Sigmoid colon (tissue), 7 donors: ENCODE measurements around the gene TM9SF4. TPM values are rescaled to one million over a fixed set of nuclear protein-coding genes. Genes with fewer than 3 reads are reported as not detected.

Source experiments
- DNase-seq: peaks from one replicate; pipeline ENCODE4 v3.0.0-alpha.2; 2019
- H3K27ac ChIP-seq, 4 donors: fragments of 200-600 bp; sonication (generic); one replicate each; pipeline ENCODE4 v1.5.1; 2016 to 2019; ENCODE audit warnings: mild to moderate bottlenecking in 1 of 4
- H3K27me3 ChIP-seq, 3 donors: fragments of 200-600 bp; sonication (generic); one replicate each; pipeline ENCODE4 v1.5.1; 2019; ENCODE audit warnings: mild to moderate bottlenecking in 1 of 3
- H3K36me3 ChIP-seq, 4 donors: fragments of 200-600 bp; sonication (generic); one replicate each; pipeline ENCODE4 v1.5.1; 2016 to 2019
- H3K4me1 ChIP-seq, 4 donors: fragments of 200-600 bp; sonication (generic); one replicate each; pipeline ENCODE4 v1.5.1; 2017 to 2019
- H3K4me3 ChIP-seq, 4 donors: fragments of 200-600 bp; sonication (generic); one replicate each; pipeline ENCODE4 v1.5.1; 2017 to 2019; ENCODE audit warnings: mild to moderate bottlenecking in 2 of 4, moderate library complexity in 1 of 4
- H3K9me3 ChIP-seq, 4 donors: fragments of 200-600 bp in 3 of 4; sonication (generic) in 3 of 4; one replicate each; pipeline versions ENCODE4 v1.5.1 to v1.6.1; 2013 to 2019
- EP300 ChIP-seq, 4 donors: sonication (generic); formaldehyde crosslinking; IDR thresholded peaks; one replicate each; pipeline ENCODE4 v1.6.1; 2017; ENCODE audit warnings: antibody characterized with exemption in 4 of 4
- POLR2A ChIP-seq, 2 donors: fragments of 450-650 bp; IDR thresholded peaks; one replicate each; pipeline ENCODE4 v1.6.1; 2016; ENCODE audit warnings: antibody characterized with exemption in 2 of 2, mild to moderate bottlenecking in 2 of 2, moderate library complexity in 2 of 2
- POLR2AphosphoS5 ChIP-seq, 4 donors: sonication (generic); formaldehyde crosslinking; IDR thresholded peaks; one replicate each; pipeline ENCODE4 v1.6.1; 2017; ENCODE audit warnings: antibody characterized with exemption in 4 of 4
- WGBS, 2 donors: extraction: QIAGEN DNeasy Blood & Tissue Kit; methylation state at CpG; one replicate each; pipeline ENCODE4 v1.1.7; 2013; 5-methylcytosine and 5-hydroxymethylcytosine counted together
- intact Hi-C: fragments of 100-400 bp; cut with DNase I; formaldehyde crosslinking; loops from one replicate; pipeline ENCODE4 v1.15.1; 2023
- polyA plus RNA-seq, 3 donors: library from polyadenylated mRNA; stranded (reverse); fragments of 200-250 nt; gene quantifications; one replicate each; pipeline ENCODE4 v1.2.3, GENCODE V29; 2013
- total RNA-seq, 4 donors: library from RNA; depleted of rRNA; stranded (reverse); fragments of >200 nt; gene quantifications; one replicate each; pipeline ENCODE4 v1.1.0, GENCODE V29; 2016
- TF ChIP-seq, protein P1 (sequence below), 4 experiments: fragments of 450-650 bp in 3 of 4; fragments of 200-600 bp in 1 of 4; IDR thresholded peaks; one replicate each; pipeline ENCODE4 v1.5.1; 2016 to 2019; ENCODE audit warnings: antibody characterized with exemption in 4 of 4, mild to moderate bottlenecking in 3 of 4, moderate library complexity in 2 of 4
- donor health status: healthy with polysubstance abuse.
- donor health status: Bipolar disorder and iron deficiency.
- donor health status: healthy.

The TM9SF4 gene
- total and polyA plus RNA-seq, 7 donors: 6.6 to 38.3 (median 17.1) TPM

DNA sequence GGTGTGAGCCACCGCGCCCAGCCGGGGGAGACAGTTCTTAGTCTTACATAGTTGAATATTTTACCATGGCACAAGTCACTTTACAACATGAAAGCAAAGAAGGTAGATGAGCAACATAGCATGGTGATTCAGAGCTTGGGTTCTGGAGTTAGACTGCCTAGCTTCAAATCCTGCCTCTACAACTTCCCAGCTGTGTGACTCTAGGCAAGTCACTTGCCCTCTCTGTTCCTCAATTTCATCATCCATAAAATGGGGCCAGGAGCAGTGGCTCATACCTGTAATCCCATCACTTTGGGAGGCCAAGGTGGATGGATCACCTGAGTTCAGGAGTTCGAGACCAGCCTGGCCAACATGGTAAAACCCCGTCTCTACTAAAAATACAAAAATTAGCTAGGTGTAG lies 31.2 kb upstream of the TM9SF4 start:
- Histone ChIP-seq H3K27ac (no peak overlapping the region), H3K36me3 (no peaks in the 10 kb centered on the region), H3K4me3 (no peak overlapping the region), H3K9me3 (no peaks in the 10 kb centered on the region), H3K4me1 (no peaks in the 10 kb centered on the region), H3K27me3 (peaks cover 0 to 20% (median 0%) of the 10 kb centered on the region in 3 donors)
- DNase-seq: no peak
- TF ChIP-seq POLR2AphosphoS5 (IDR thresholded peaks at IDR 0.05): no peak
- TF ChIP-seq EP300 (IDR thresholded peaks at IDR 0.05): no peak
- no peak for TF ChIP-seq POLR2A (IDR thresholded peaks at IDR 0.05)
- TF ChIP-seq, protein P1, sequence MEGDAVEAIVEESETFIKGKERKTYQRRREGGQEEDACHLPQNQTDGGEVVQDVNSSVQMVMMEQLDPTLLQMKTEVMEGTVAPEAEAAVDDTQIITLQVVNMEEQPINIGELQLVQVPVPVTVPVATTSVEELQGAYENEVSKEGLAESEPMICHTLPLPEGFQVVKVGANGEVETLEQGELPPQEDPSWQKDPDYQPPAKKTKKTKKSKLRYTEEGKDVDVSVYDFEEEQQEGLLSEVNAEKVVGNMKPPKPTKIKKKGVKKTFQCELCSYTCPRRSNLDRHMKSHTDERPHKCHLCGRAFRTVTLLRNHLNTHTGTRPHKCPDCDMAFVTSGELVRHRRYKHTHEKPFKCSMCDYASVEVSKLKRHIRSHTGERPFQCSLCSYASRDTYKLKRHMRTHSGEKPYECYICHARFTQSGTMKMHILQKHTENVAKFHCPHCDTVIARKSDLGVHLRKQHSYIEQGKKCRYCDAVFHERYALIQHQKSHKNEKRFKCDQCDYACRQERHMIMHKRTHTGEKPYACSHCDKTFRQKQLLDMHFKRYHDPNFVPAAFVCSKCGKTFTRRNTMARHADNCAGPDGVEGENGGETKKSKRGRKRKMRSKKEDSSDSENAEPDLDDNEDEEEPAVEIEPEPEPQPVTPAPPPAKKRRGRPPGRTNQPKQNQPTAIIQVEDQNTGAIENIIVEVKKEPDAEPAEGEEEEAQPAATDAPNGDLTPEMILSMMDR (IDR thresholded peaks at IDR 0.05): no peak
- 86 to 95% methylated on average over 5 of the region's 5 CpGs for WGBS, 2 donors
- intact Hi-C loops: no loop called here

DNA sequence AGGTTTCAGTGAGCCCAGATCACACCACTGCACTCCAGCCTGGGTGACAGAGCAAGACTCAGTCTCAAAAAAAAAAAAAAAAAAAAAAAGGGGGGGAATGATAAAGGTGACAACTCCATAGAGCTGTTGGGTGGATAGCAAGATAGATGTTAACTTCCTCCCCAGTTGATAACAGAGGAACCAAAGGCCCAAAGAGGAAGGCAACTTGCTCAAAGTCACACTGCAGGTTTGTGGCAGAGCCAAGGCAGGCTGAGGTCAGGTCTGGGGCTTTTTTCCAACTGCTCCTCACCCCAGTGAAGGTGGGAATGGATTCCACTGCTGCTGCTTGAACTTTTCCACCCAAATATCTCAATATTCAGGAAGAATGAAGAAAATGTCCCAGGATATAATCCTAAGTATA lies 30.7 kb upstream of the TM9SF4 start:
- Histone ChIP-seq H3K27me3 (peaks cover 0 to 25% (median 0%) of the 10 kb centered on the region in 3 donors), H3K36me3 (no peaks in the 10 kb centered on the region)
- intact Hi-C loops: no loop called here

DNA sequence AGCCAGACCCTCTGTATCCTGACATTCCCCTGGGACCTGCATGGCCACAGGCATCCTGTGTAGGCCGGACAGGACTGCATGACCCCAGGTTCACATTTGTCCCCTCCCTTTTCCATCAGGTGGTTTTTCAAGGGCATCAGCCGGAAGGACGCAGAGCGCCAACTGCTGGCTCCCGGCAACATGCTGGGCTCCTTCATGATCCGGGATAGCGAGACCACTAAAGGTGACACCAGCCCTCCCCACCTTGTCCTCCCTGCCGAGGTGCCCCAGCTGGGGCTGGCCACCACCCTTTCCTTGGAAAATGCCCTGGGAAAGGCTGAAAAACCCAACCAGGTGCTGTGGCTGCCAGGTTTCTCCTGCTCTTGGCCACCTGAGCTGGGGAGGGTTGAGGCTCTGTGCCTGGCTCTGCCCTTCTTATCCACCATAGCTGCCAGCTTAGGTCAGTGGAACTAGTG lies 29.8 kb upstream of the TM9SF4 start:
- H3K27me3 ChIP-seq: peaks cover 0 to 21% (median 0%) of the 10 kb centered on the region in 3 donors

More for the DNA sequence above, 30.7 kb upstream of the TM9SF4 start:
- Histone ChIP-seq H3K4me3 (no peak overlapping the region), H3K27ac (no peak overlapping the region), H3K9me3 (no peaks in the 10 kb centered on the region), H3K4me1 (no peaks in the 10 kb centered on the region)
- DNase-seq: no peak
- TF ChIP-seq, protein P1 (IDR thresholded peaks at IDR 0.05): no peak
- TF ChIP-seq POLR2AphosphoS5 (IDR thresholded peaks at IDR 0.05) (no peak), EP300 (IDR thresholded peaks at IDR 0.05) (no peak), POLR2A (IDR thresholded peaks at IDR 0.05) (no peak)

DNA sequence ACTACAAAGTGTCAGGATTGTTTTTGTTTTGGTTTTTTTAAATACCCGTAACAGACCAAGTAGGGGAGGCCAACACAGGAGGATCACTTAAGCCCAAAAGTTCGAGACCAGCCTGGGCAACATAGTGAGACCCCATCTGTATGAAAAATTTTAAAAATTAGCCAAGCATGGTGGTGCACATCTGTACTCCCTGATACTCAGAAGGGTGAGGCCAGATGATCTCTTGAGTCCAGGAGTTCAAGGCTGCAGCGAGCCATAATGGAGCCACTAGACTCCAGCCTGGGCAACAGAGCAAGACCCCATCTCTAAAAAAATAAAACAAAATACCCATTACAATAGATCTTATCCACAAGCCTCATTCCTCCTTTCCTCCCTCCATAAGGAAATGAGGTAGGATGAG lies 28.7 kb upstream of the TM9SF4 start:
- Histone ChIP-seq H3K9me3 (no peaks in the 10 kb centered on the region), H3K4me3 (no peak overlapping the region), H3K27ac (no peak overlapping the region), H3K36me3 (no peaks in the 10 kb centered on the region), H3K4me1 (no peaks in the 10 kb centered on the region), H3K27me3 (peaks cover 0 to 20% (median 0%) of the 10 kb centered on the region in 3 donors)
- DNase-seq: no peak
- WGBS, 2 donors: 61 to 78% methylated on average over 3 of the region's 3 CpGs
- TF ChIP-seq POLR2A (IDR thresholded peaks at IDR 0.05): no peak
- TF ChIP-seq EP300 (IDR thresholded peaks at IDR 0.05): no peak
- no peak for TF ChIP-seq POLR2AphosphoS5 (IDR thresholded peaks at IDR 0.05)
- TF ChIP-seq, protein P1 (IDR thresholded peaks at IDR 0.05): no peak
- intact Hi-C loops: no loop called here

More for the DNA sequence above, 29.8 kb upstream of the TM9SF4 start:
- Histone ChIP-seq H3K4me3 (no peak overlapping the region), H3K4me1 (no peaks in the 10 kb centered on the region), H3K9me3 (no peaks in the 10 kb centered on the region), H3K27ac (no peak overlapping the region), H3K36me3 (no peaks in the 10 kb centered on the region)
- DNase-seq: no peak
- 34 to 69% methylated on average over 8 of the region's 8 CpGs for WGBS, 2 donors
- TF ChIP-seq, protein P1 (IDR thresholded peaks at IDR 0.05): no peak
- TF ChIP-seq POLR2A (IDR thresholded peaks at IDR 0.05) (no peak), EP300 (IDR thresholded peaks at IDR 0.05) (no peak), POLR2AphosphoS5 (IDR thresholded peaks at IDR 0.05) (no peak)
- intact Hi-C loops: no loop called here

DNA sequence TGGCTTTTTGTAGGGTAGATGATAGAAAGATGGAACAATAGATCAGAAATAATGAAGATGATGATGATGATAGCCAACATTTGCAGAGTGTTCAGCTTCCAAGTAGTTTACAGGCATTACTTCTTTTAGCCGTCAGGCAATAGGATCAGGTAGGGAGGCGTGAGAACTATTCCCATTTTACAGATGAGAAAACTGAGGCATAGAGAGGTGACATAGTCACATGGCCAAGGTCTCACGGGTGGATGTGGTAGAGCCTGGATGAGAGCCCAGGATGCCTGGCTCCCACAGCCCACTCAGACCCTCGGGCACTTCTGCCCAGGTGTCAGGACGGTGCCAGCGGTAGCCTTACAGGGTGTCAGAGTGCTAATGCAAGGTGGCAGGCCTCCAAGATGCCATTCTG lies 26.0 kb upstream of the TM9SF4 start:
- DNase-seq: no peak
- H3K9me3 ChIP-seq: no peaks in the 10 kb centered on the region
- no peaks in the 10 kb centered on the region for H3K36me3 ChIP-seq
- no peak overlapping the region for H3K27ac ChIP-seq
- H3K27me3 ChIP-seq: peaks cover 0 to 20% (median 0%) of the 10 kb centered on the region in 3 donors
- WGBS, 2 donors: 86 to 93% methylated on average over 6 of the region's 6 CpGs
- intact Hi-C loops: no loop called here
- no peaks in the 10 kb centered on the region for H3K4me1 ChIP-seq
- TF ChIP-seq EP300 (IDR thresholded peaks at IDR 0.05): no peak
- no peak overlapping the region for H3K4me3 ChIP-seq
